ENCODE measurements around the gene SOST.

SOST gene

GRCh38 chr17:43732958-43733357, 25.6 kb downstream of the SOST start:
- Histone ChIP-seq H3K9ac (ENCODE audit: low read length) (no peak overlapping the region), H4K20me1 (ENCODE audit: low read depth, low read length) (no peaks in the 10 kb centered on the region), H3K36me3 (ENCODE audit: low read length) (no peaks in the 10 kb centered on the region), H2AFZ (ENCODE audit: low read depth, low read length, severe bottlenecking) (no peak overlapping the region), H3K27me3 (ENCODE audit: low read length) (no peaks in the 10 kb centered on the region), H3K9me3 (ENCODE audit: insufficient read depth, low read length) (no peaks in the 10 kb centered on the region), H3K27ac (ENCODE audit: low read depth, low read length) (no peak overlapping the region), H3K79me2 (ENCODE audit: insufficient read depth, low read length) (no peaks in the 10 kb centered on the region), H3K4me3 (ENCODE audit: insufficient read depth, low read length, poor library complexity, severe bottlenecking) (no peak overlapping the region), H3F3A (ENCODE audit: insufficient read depth) (no peaks in the 10 kb centered on the region), H3K4me2 (ENCODE audit: low read depth, low read length, poor library complexity, severe bottlenecking) (no peak overlapping the region), H3K9me2 (replicated peaks; ENCODE audit: insufficient read depth, low read length) (no peaks in the 10 kb centered on the region)
- TF ChIP-seq CTCF (IDR thresholded peaks at IDR 0.05; ENCODE audit: insufficient read depth, low read length, poor library complexity, severe bottlenecking) (no peak), EZH2phosphoT487 (conservative IDR thresholded peaks at IDR 0.05; ENCODE audit: low read length) (no peak)

DNA sequence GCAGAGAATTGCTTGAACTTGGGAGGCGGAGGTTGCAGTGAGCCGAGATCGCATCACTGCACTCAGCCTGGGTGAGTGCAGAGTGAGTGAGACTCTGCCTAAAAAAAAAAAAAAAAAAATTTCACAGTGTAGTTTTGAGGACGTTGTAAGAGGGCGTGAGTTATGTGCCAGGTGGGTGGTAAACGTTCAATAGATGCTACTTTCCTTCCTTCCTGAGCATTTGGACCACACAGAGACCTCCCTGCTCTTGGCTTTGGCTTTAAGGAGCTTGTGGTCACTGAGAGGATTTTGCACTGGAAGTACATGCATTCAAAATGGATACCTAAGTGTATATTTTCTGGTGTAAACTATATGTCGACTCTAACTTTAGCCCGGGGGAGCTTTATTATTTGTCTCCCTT, 30.5 kb downstream of the SOST start:
- Histone ChIP-seq H3K9me3 (ENCODE audit: insufficient read depth, low read length) (no peaks in the 10 kb centered on the region), H2AFZ (ENCODE audit: low read depth, low read length, severe bottlenecking) (no peak overlapping the region), H3K27ac (ENCODE audit: low read depth, low read length) (no peak overlapping the region), H3K9me2 (replicated peaks; ENCODE audit: insufficient read depth, low read length) (no peaks in the 10 kb centered on the region), H4K20me1 (ENCODE audit: low read depth, low read length) (no peaks in the 10 kb centered on the region), H3K4me3 (ENCODE audit: insufficient read depth, low read length, poor library complexity, severe bottlenecking) (no peak overlapping the region), H3K36me3 (ENCODE audit: low read length) (no peaks in the 10 kb centered on the region), H3K79me2 (ENCODE audit: insufficient read depth, low read length) (no peaks in the 10 kb centered on the region), H3K9ac (ENCODE audit: low read length) (no peak overlapping the region), H3F3A (ENCODE audit: insufficient read depth) (no peaks in the 10 kb centered on the region), H3K4me2 (ENCODE audit: low read depth, low read length, poor library complexity, severe bottlenecking) (no peak overlapping the region), H3K27me3 (ENCODE audit: low read length) (no peaks in the 10 kb centered on the region)
- no peak for TF ChIP-seq CTCF (IDR thresholded peaks at IDR 0.05; ENCODE audit: insufficient read depth, low read length, poor library complexity, severe bottlenecking)
- no peak for TF ChIP-seq EZH2phosphoT487 (conservative IDR thresholded peaks at IDR 0.05; ENCODE audit: low read length)

DNA sequence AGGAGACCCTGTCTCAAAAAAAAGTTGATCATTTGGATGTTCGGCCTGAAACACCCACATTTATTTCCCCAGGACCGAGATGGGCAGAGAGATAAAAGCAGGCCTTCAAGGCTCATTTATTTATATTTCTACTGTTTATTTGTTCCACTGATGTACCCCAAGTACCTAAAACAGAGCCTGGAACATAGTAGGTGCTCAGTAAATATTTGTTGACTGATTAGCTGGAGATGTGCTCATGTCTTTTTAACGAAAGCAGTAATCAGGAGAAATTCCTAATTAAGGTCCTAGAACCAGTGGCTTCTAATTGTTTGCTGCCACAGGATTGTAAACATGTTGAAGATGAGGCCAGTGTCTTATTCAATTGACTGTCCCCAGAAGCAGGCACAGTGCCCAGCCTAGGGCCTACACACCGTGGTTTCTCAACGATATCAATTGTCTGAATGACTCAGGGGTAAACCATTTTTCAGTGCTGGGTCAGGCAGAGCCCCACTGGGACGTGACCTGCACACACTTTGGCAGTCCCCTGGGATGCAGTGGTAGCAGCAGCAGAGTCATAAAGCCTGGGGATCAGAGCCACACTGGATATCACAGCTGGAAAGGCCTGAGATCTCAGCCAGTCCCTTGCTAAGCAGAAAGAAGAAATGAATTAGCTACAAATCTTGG, 34.8 kb downstream of the SOST start:
- Histone ChIP-seq H3K79me2 (ENCODE audit: insufficient read depth, low read length) (no peaks in the 10 kb centered on the region), H3K9me2 (replicated peaks; ENCODE audit: insufficient read depth, low read length) (no peaks in the 10 kb centered on the region), H3K27me3 (ENCODE audit: low read length) (no peaks in the 10 kb centered on the region), H4K20me1 (ENCODE audit: low read depth, low read length) (no peaks in the 10 kb centered on the region), H3K27ac (ENCODE audit: low read depth, low read length) (no peak overlapping the region), H3K4me2 (ENCODE audit: low read depth, low read length, poor library complexity, severe bottlenecking) (no peak overlapping the region), H3K4me3 (ENCODE audit: insufficient read depth, low read length, poor library complexity, severe bottlenecking) (no peak overlapping the region), H3K36me3 (ENCODE audit: low read length) (no peaks in the 10 kb centered on the region), H2AFZ (ENCODE audit: low read depth, low read length, severe bottlenecking) (no peak overlapping the region), H3K9me3 (ENCODE audit: insufficient read depth, low read length) (no peaks in the 10 kb centered on the region), H3F3A (ENCODE audit: insufficient read depth) (no peaks in the 10 kb centered on the region), H3K9ac (ENCODE audit: low read length) (no peak overlapping the region)
- TF ChIP-seq EZH2phosphoT487 (conservative IDR thresholded peaks at IDR 0.05; ENCODE audit: low read length) (no peak), CTCF (IDR thresholded peaks at IDR 0.05; ENCODE audit: insufficient read depth, low read length, poor library complexity, severe bottlenecking) (no peak)
